RPMI7951 (cell line): Measurements from ENCODE around the gene KATNAL2. TPM values are rescaled to one million over a fixed set of nuclear protein-coding genes. Genes with fewer than 3 reads are reported as not detected.
"Not testable (repeated sequence)": the region's sequence is repeated elsewhere in the genome, so short reads cannot be mapped to it uniquely, and the experiment has no call there.

ENCODE experiments used
- DNase-seq: peaks from one replicate; pipeline ENCODE4 v3.0.0-alpha.2; 2012; ENCODE audit warnings: low read depth
- total RNA-seq: library from RNA; depleted of rRNA; stranded (reverse); fragments of >200 nt; shearing (Covaris generic); gene quantifications from 2 replicates; pipeline ENCODE4 v1.2.3, GENCODE V29; 2014

The KATNAL2 gene
- total RNA-seq, 1 experiment from 2014 or later, result 5.8 TPM

DNA sequence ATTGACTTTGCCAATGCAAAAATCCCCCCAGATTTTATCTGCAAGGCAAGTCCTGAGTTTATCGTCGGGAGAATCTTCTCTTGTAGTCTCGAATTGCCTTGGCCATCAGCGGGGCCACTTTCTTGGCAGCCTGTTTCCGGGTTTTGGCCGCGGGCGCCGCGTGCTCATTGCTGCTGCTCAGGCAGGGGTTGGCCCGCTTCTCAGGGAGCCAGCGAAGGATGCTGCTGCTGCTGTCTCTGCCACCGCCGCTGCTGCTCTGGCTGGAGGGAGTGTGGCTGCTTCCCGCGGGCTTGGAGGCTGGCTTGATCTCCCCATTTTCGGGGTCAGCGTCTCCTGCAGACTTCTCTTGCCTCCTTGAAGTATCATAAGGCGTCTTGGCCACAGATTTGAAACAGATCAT is 115.5 kb downstream of the KATNAL2 start:
- DNase-seq, result no peak

DNA sequence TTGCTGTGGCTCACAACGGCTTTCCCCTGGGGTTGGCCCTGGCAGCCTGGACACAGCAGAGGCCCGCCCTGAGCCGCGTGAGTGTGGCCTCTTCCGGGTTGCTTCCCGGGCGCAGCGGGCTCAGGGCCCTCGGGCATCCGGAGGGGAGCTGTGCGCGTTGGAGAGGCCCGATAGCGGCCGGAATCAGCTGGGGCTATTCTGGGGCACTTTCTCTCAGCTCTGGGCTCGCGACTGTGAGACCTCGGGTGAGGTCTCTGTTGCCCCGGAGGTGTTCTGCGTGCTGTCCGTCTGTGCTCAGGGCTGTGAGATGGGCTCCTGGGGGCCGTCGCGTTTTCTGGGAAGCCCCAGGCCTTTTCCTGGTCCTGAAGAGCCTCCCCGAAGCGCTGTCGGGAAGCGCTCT is 117.2 kb downstream of the KATNAL2 start:
- not testable (repeated sequence) for DNase-seq

DNA sequence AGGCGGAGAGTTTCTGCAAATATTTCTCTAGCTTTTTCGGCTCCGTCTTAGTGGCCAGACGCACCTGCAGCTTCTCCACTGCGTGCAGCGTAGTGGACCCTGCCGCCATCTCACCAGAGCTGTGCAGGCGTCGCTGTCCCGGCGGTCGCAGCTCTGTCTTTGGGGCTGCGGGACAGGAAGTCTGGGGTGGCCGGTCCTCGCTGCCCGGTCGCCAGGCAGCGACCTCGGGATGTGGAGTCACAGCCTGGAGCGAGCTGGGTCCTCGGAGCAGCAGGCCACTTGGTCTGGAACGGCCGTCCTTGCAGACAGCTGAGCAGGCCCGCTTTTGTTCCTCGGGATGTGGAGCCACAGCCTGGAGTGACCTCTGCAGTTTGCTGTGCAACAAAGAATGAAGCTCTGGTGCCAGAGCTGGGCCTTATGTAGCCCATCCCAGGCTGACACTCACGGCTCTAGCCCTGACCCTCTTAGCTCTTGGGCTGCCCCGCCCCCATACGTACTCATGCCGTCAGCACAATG is 117.8 kb downstream of the KATNAL2 start, which contains the start of gene ELOA2:
TSS of gene ELOA2 (minus strand) at position 466 of the 516 bp plus-strand sequence. CDS start at position 109, 357 bp downstream.
- DNase-seq, result no peak

DNA sequence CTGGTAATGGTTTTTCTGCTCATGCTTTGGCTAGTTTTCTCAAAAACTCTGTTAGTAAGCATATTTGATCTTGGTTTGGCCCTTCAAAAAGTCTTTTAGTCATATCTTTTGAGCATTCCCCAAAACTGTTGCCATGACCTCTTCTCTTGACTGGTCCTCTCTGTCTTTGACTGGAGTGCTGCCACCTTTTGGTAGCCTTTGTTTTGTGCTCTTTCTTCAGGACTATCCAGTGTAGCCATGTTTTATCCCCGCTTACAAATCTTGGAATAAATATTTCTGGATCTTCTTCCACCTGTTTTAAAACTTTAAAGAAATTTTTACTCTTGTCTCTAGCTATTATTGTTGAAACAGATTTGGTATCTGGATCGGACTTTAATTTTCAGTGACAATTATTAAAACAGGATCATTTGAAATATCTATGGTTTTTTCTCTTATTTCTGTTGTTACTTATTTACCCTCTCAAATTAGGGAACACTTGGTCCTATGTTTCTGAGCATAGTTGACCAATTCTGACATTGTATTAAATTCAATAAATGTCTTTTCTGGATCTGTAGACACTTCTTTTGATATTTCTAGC is 119.0 kb downstream of the KATNAL2 start:
- peak; percentile 50 for DNase-seq

DNA sequence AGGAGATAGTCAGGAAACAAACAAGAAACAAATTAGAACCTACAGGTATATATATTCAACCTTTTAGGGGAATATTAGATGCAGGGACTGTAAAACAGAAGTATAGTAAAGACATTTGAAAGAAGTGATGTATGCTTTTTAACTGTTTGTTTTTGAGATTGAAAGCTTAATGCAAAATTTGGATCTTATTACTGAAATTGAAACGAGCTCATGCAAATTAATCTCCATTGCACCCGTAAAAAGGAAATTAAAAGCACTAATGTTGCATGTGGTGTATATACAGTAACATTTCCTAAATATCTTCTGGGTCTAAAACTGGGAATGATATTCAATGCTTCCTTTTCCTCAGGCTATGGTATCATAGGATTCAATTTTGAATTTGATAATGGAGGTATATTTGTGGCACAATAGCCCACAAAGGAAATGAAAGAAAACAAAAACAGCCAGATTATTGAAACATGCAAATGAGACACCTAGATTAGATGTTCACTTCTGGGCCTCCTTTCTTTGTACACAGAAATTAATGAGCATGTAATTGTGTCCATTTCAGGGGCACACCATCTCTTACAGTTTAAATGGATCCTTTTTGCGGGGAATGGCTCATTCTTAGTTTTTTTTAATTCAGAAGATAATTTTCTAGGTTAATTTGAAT is 119.7 kb downstream of the KATNAL2 start:
- no peak for DNase-seq

DNA sequence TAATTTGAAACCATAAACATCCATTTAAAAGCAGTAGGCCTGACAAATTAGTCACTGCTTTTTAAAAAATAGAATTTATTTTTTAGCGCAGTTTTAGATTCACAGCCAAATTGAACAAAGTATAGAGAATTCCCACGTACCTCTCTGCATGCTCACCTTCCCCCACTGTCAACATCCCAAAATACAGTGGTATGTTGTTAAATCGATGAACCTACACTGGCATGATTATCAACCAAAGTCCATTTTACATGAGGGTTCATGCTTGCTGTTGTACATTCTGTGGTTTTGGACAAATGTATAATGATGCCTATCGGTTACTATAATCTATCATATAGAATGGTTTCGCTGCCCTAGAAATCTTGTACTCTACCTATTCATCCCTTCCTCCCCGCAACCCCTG is 123.6 kb downstream of the KATNAL2 start:
- no peak for DNase-seq

DNA sequence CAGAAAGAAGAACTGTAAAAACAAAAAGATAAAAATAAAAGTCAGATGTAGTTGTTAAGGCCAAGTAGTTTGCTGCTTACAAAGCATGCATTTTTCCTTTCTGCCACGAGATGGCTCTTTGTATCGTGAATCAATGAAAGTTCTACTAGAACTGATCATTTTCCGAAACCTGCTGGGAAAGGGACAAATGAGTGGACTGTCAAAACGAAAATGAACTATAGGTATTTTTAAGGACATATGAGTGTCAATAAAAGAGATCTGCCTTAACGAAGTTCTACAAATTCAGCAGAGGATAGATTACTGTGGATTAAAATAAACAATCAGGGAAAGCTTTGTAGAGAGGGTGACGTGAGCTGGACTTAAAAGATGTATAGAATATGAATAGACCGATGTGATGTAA is 133.1 kb downstream of the KATNAL2 start:
- peak; percentile 40 for DNase-seq

DNA sequence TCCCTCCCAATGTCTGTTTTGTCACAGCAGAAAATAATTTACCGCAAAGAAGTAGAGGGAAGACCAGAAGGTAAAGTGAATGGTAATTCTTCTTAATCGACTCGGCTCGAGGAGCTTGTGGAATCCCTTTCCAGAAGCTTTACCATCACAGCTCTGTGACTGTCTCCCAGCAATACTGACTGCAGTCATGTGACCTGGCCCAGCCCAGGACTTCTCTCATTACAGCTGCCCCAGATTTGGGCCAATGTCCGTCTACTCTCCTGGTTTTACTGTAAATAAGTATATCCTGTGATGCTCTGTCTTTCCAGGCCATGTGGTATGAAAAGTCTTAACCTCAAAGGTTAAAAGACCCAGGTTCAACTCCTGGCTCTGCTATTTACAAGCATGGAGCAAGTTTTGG is 137.0 kb downstream of the KATNAL2 start:
- no peak for DNase-seq

DNA sequence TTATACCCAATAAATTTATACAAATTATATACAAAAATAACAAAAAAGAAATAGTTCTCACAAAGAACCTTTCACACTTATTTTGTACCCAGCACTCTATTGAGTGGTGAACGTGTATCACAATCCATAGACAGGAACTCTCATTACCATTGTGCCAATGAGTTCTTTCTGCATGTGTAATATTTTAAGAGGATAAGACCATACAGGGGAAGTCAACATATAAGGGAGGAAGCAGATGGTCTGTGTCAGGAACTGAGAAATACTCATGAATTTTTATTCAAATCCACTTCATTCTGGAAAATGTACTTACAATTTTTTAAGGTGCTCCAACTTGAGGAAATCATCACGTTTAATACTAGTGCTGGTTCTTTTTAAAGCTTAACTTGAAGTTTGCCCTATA is 145.1 kb downstream of the KATNAL2 start:
- no peak for DNase-seq

DNA sequence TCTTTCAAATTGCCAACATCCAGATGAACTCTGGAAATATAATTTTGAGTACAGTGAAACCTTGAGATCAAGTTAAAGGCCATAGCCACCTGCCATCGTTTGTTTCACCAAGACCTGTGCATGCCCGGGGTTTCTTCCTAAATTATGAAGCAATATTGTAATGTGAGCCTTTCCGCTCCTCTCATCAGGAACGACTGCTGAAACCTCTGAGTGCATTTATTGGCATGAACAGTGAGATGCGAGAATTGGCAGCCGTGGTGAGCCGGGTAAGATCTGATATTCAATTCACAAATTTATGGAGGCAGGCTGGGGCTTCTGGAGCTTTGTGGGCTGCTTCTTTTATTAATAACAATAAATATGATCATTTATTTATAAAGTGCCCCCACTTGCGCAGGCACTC is 145.7 kb downstream of the KATNAL2 start:
- DNase-seq, result no peak

DNA sequence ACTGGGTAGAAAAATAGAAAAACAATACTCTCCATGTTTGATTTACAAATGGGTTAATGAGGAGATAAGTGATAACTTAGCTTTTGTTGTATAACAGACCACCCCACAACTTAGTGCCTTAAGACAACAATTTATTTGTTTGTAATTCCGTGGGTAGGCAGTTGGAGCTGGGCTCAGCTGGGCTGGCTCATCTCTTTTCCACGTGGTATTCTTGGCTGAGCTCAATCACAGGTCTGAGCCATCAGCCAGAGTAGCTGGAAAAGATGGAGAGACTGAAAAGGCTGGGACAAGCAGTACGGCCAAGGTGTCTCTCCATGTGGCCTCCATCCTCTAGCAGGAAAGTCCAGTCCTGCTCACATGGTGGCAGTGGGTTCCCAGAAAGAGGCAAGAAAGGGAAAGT is 150.2 kb downstream of the KATNAL2 start:
- DNase-seq, result no peak

DNA sequence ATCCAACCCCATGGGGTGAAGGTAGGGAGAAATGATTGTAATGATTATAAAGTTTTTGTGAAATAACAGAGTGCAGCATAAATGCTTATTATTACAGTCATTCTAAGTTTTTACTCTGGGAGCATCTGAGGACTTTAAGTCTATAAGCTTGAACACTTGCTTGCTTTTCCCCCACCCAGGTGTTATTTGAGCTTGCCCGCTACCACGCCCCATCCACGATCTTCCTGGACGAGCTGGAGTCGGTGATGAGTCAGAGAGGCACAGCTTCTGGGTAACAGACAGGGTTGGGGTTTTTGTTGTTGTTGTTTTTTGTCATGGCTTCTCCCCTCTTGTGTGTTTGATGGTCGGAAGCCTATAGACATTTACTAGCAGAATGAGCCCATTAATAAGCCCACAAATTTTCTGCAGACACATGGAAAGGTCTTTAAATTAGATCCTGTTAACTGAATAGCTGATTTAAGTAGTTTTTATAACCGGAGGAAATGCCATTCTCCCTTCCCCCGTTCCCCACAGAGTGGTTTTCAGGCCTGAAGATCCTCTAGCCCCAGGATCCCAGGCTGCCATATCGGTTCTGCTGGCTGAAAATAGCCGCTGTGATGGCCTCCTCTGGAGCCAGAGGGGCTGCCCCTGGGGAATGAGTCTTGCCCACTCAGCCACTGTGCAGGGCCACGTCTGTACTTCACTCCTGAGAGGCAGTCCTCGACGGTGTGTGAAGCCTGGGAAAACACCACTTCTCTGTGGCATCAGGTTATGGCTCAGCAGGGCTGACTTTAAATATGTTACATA is 157.9 kb downstream of the KATNAL2 start:
- DNase-seq, result peak; percentile 54

DNA sequence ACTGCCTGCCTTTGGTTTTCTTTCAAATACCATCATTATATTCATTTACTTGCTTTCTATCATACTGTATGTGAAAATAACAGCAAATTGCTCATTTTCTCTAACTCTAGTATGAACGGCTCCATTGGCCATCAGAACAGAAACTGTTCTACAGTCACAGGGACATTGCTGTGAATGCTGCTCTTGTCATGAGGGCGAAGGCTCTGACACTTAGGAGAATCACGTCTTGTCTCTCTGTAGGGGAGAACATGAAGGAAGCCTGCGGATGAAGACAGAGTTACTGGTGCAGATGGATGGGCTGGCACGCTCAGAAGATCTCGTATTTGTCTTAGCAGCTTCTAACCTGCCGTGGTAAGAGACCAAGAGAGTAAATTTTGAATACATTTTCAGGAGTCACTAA is 159.7 kb downstream of the KATNAL2 start:
- no peak for DNase-seq

DNA sequence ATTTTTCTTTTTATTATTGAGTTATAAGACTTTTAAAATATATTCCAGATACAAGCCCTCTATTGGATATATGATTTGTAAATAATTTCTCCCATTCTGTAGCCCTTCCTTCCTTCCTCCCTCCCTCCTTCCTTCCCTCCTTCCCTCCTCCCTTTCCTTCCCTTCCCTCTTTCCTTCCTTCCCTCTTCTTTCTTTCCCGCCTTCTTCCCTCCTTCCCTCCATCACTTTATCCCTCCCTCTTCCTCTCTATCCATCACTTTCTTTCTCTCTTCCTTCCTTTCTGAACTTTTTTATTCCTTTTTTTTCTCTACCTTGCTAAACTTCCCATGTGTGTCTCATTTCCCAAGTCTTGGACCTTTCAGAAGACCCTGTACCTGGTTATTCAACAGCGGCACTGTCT is 163.5 kb downstream of the KATNAL2 start:
- no peak for DNase-seq

DNA sequence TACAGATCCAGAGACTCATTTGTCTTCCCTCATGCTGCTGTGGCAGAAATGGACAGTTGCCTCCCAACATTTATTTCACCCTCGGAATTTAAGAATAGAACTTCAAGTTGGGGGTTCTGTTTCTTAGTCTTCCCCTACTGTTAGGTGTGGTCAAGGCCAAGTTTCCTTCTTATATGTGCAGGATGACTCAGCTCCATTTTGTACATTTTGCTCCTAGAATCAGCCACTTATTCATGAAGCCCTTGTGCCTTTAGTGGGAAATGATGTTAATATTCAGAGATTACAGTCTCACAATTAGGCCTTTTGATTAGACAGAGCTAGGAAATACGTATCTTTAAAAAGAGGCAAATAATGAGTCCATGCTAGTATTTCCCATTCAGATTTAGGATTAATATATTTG is 164.2 kb downstream of the KATNAL2 start:
- DNase-seq, result no peak

DNA sequence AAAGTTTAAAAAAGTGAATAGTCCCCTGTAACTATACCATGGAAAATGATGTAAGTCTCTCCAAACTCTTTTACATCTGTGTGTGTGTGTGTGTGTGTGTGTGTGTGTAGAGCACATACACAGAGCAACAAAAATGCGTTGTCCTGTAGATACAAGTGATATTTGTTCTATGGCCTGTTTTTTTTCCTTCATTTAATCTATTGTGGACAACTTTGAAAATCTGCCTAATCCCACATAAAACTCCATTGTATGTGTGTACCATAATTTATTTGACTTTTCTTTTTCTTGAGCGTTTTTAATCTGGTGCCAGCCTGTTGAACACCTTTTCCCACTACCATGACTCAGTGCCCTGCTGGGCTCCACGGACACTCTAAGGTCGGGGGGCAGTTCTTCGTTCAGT is 170.3 kb downstream of the KATNAL2 start:
- DNase-seq, result no peak

DNA sequence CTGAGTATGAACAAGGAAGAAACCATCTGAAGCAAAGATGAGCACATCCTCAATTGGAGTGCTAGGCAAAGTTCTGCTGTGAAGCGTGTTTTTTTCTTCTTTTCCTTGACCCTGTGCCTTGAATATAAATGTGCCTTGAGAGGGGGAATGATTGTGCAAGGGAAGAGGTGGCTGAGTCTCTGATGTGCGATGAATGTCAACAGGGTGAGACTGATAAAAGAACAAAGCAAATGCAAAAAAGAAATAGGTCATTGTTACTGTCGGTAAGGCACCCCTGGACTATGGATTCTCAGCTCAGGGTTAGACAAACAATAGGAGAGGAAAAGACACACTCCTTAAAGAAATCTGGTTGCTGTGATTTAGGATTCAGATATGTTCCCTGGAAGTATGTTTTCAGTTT is 178.4 kb downstream of the KATNAL2 start:
- DNase-seq, result no peak

DNA sequence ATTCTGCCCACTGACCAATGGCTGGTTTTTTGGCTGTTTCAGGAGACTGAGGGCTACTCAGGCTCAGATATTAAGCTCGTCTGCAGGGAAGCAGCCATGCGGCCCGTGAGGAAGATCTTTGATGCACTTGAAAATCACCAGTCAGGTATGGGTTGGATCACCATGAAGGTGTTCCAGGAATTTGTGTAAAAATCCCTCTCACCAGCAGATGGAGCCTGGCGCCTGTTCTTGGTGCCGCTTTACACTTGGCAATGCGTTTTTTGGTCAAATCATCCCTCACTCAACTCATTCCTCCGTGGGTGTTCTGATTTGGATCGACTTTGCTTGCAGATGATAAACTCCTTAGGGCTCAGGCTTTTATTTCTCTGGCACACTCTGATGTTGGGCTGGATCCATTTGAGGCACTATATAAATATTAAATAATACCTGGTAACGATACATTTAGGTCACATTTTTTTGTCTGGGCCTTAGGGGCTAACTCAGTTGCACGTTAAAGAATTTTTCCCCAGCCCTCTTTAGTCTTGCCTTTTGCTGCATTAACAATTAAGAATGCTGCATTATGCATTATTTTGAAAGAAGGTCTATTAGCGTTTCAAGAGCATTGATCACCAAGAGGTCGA is 182.9 kb downstream of the KATNAL2 start:
- peak; percentile 38 for DNase-seq

DNA sequence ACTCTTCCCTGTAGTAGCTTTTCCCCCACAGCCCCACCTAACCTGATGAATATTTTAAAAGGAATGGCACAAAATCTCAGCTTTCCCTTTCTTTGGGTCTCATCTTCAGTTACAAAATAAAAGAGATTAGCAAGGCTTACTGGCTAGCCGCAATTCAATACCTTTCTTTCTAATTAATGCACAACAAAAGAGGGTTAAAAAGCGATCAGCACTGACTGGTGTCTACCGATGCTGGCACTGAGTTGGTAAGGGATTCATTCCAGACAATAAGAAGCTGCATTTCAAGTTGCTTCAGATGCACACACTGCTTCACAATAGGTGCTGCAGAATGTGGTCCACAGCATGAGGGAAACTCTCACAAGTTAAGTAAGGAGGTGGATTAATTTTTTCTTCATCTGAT is 191.0 kb downstream of the KATNAL2 start:
- no peak for DNase-seq

DNA sequence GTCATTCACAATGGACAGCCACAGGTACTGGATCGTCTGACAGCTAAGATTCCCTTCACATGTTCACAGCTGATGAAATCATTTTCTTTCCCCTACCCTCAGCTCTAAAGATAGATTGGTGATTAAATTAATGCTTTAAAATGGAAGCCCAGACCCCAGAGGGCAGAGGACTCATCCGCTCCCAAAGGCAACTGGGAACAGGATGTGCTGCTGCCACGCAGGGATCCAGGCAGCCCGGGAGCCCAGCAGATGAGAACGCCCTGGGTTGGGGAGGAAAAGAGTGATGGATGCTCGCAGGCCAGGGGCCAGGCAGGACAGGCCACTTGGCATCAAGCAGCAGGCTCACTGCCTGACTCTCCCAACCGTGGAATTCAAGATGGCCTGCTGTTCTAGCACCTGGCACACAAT is 191.6 kb downstream of the KATNAL2 start:
- no peak for DNase-seq

DNA sequence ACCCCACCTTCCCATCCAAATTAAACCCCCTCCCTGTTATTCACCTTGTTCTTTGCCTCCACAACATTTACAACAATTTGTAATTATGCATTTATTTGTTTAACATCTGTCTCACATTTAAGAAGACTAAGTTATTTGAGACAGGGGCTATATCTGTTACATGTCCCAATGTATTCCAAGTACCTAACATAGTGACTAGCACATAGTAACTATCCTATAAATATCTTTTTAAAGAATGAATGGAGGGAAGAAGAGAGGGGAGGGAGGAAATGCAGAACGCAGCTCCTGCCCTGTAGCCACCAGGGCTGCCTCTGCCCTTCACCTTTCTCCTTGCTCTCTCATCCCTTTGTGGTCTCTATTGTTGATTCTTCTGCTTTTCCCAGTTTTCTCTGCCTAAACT is 192.3 kb downstream of the KATNAL2 start:
- DNase-seq, result no peak

DNA sequence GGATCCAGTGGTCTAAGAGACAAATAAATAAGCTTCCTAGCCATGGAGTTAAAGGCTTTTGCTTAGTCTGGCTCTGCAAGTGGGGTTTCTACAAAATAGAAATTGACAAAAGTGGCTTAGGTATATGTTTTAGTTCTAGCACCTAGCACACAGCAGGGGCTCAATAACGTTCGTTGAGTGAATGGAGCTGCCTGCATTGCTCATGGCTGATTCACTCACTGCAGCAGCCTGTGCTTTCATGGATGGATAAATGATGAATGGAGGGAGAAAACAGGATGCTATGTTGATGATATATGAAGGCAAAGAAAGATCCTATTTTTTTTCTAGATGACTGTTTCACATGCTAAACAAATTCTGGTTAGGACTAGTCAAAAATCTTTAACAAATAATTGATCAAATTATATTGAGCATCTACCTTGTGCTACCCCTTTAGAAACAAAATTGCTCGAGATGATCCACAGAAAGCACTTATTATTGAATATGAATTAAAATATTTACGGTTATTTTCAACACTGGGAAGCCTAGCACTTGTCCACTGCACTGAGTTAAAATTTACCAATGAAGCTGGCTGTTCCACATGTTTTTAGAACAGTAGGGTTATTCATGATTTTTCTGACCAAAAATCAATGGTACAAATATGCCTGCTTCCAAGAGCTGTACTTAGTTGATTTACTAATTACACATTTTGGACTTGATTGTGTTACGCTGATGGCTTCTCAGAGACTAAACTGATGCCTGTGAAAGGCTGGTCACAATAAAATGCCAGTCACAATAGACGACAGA is 193.3 kb downstream of the KATNAL2 start:
- DNase-seq, result no peak
